Measurements from ENCODE around the gene CBY1.

DNA sequence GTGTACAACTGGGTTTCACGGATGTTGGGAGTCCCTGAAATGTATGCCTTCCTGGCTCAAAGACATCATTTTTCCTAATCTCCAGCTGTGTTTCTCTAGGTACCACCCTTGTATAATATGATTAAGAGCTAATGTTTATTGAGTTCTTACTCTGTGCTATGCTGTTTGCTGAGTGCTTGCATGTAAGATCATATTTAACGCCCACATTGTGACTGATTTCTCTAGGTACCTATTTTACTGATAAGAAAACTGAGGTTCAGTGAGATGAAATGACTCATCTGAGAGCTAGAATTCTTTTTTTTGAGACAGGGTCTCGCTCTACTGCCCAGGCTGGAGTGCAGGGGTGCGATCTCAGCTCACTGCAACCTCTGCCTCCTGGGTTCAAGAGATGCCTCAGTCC lies 42.9 kb upstream of the CBY1 start:
- TF ChIP-seq, protein P1, sequence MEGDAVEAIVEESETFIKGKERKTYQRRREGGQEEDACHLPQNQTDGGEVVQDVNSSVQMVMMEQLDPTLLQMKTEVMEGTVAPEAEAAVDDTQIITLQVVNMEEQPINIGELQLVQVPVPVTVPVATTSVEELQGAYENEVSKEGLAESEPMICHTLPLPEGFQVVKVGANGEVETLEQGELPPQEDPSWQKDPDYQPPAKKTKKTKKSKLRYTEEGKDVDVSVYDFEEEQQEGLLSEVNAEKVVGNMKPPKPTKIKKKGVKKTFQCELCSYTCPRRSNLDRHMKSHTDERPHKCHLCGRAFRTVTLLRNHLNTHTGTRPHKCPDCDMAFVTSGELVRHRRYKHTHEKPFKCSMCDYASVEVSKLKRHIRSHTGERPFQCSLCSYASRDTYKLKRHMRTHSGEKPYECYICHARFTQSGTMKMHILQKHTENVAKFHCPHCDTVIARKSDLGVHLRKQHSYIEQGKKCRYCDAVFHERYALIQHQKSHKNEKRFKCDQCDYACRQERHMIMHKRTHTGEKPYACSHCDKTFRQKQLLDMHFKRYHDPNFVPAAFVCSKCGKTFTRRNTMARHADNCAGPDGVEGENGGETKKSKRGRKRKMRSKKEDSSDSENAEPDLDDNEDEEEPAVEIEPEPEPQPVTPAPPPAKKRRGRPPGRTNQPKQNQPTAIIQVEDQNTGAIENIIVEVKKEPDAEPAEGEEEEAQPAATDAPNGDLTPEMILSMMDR (IDR thresholded peaks at IDR 0.05 in 8 of 11, conservative IDR thresholded peaks at IDR 0.05 in 3 of 11) = no peak
- TF ChIP-seq POLR2A (IDR thresholded peaks at IDR 0.05) (no peak), POLR2AphosphoS5 (IDR thresholded peaks at IDR 0.05) (no peak)
